H1 (cell line): ENCODE measurements around the gene CFAP100. TPM values are rescaled to one million over a fixed set of nuclear protein-coding genes. Genes with fewer than 3 reads are reported as not detected.

Experiments used
- BCL11A ChIP-seq, 2 experiments: IDR thresholded peaks; one replicate each; pipeline ENCODE4 v1.6.1; 2011; ENCODE audit warnings: low read depth in 2 of 2, low read length in 2 of 2, mild to moderate bottlenecking in 2 of 2
- CHD7 ChIP-seq: fragments of 300-600 bp; sonication (generic); IDR thresholded peaks from 2 replicates; pipeline ENCODE4 v1.7.1; 2012; ENCODE audit warnings: low read length, moderate library complexity, mild to moderate bottlenecking, inconsistent platforms; ENCODE audit not compliant: insufficient replicate concordance
- KDM1A ChIP-seq: fragments of 200-600, 300-600 bp; sonication (generic); IDR thresholded peaks from 2 replicates; pipeline ENCODE4 v1.7.1; 2016; ENCODE audit warnings: mild to moderate bottlenecking, low read length, borderline replicate concordance
- KDM4A ChIP-seq: IDR thresholded peaks from one replicate; pipeline ENCODE4 v1.7.1; 2012; ENCODE audit warnings: low read depth, mild to moderate bottlenecking, moderate library complexity, low read length, inconsistent platforms; ENCODE audit not compliant: severe bottlenecking
- NANOG ChIP-seq: IDR thresholded peaks from 2 replicates; pipeline ENCODE4 v1.6.1; 2011; ENCODE audit warnings: low read length, low read depth, mild to moderate bottlenecking, inconsistent platforms; ENCODE audit not compliant: insufficient read depth, poor library complexity, severe bottlenecking
- YY1 ChIP-seq: IDR thresholded peaks from 2 replicates; pipeline ENCODE4 v1.6.1; 2011; ENCODE audit warnings: low read depth, mild to moderate bottlenecking, low read length
- polyA plus RNA-seq, 7 experiments: library from polyadenylated mRNA; depleted of rRNA in 3 of 7; stranded (reverse) in 5 of 7; unstranded in 2 of 7; fragments of >200 nt in 5 of 7; fragments of 200-250 nt in 2 of 7; gene quantifications; 1 replicate in 5 of 7; 2 replicates in 1 of 7; 4 replicates in 1 of 7; pipeline versions ENCODE4 v1.2.1 to v1.2.3, GENCODE V29; 2011 to 2013; ENCODE audit warnings: missing spikeins in 2 of 7, mixed read lengths in 2 of 7
- total RNA-seq: library from RNA; stranded (reverse); fragmentation: NEBNext Ultra II Directional; extraction: Animal tissue kit (Norgen Biotek cat#: 25700); gene quantifications from 2 replicates; pipeline ENCODE4 v1.2.1, GENCODE V29; 2021

Gene CFAP100
- total and polyA plus RNA-seq, 2 of the 8 experiments (the other 6 are each of a cell fraction or from before 2014, with no cell fraction given): 0.17 TPM; not detected in 1

DNA sequence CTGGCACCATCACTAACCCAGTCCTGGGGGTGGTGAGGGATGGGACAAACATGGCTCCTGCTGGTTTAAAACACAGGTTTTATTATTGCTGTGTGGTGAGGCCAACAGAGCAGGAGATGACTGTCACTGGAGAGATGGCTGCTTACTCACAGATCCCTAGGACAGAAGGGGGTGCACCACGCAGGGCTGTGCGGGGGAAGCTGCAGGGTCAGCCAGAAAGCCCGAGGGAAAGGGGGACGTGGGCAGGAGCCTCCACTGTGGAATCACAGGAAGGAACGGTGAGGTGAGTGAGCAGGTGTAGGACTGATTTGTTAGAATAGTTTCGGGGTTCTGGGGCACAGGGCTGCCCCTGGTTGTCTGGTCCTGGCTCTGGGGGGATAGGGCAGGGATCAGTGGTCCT lies 7.5 kb downstream of the CFAP100 start (continued):
- TF ChIP-seq CHD7 (no peak), NANOG (no peak), YY1 (no peak), BCL11A (IDR thresholded peaks at IDR 0.05; ENCODE audit: low read depth in 2 of 2, low read length in 2 of 2) (no peak), KDM1A (no peak), KDM4A (no peak)
